ENCODE results near the gene ZSCAN10.
A peak's percentile ranks its signal among the peaks of the same experiment; 100 is the strongest.

The ZSCAN10 gene

GRCh38 chr16:3115003-3115402 is 15.9 kb upstream of the ZSCAN10 start:
- DNase-seq (ENCODE audit: low spot score) = no peak

DNA sequence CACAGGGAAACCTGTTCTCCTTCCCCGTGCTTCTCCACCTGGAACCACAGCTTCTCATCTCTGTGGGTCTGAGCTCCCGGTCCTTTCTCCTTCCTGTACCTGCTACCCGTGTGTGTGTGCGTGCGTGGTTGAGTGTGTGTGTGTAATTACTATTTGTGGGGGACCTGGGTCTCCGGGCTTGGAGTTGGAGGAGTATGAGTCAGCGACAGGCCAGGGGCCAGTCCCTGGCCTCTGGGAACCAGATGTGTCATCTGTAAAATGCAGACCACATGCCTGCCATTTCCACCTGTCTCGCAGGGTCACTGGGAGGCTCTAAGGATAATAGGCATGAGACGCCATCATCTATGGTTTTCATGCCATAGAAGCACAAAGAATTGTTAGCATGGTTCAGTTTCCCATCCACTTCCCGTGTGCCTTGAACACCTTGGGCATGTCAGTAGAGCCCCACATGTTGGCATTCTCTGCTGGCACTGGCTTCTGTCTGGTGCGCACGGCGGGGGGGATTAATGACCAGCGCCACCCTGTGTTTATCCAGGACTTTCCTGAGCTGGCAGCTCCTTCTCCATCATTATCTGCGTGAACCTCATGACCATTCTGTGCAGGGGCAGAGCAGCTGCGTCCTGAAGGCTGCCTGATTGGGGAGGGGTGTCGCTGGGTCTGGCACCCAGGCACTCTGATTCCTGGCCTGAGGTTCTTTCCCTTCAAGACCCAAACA is 14.8 kb upstream of the ZSCAN10 start:
- DNase-seq (ENCODE audit: low spot score) = no peak
- no peak for TF ChIP-seq CTCF (IDR thresholded peaks at IDR 0.05; ENCODE audit: extremely low read depth, missing control alignments)

More at GRCh38 chr16:3115003-3115402, 15.9 kb upstream of the ZSCAN10 start:
- TF ChIP-seq CTCF (IDR thresholded peaks at IDR 0.05; ENCODE audit: extremely low read depth, missing control alignments) = no peak

DNA sequence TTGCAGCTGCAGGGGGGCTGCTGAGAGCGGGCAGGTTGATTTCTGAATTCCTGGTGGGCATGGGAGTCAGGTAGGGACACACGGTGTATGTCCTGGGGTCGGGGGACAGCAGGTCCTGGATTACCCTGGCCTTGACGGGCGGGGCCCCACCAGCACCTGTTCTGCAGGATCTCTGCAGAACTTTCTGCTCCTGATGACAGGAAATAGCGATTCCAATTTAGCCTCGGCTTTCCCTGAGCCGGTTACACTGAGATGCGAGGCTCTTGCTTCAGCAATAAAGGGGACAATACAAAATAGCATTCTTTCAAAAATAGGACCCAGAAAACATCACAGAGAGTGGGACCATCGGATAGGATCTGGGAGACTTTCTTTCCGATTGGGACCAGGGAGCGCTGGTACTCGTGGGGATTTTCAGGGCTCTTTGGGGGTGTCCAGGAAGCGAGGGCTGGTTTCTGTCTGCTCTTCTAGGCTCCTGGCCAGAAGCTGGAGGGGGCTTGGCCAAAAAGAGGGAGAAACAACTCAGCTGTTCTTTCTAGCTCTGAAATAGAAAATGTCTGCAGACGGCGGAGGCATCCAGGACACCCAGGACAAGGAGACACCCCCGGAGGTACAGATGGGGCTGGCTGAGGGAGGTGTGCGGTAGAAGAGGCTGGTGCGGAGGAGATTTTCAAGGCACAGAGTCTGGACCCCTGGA is 13.9 kb upstream of the ZSCAN10 start:
- TF ChIP-seq CTCF (IDR thresholded peaks at IDR 0.05; ENCODE audit: extremely low read depth, missing control alignments) = no peak
- no peak for DNase-seq (ENCODE audit: low spot score)

DNA sequence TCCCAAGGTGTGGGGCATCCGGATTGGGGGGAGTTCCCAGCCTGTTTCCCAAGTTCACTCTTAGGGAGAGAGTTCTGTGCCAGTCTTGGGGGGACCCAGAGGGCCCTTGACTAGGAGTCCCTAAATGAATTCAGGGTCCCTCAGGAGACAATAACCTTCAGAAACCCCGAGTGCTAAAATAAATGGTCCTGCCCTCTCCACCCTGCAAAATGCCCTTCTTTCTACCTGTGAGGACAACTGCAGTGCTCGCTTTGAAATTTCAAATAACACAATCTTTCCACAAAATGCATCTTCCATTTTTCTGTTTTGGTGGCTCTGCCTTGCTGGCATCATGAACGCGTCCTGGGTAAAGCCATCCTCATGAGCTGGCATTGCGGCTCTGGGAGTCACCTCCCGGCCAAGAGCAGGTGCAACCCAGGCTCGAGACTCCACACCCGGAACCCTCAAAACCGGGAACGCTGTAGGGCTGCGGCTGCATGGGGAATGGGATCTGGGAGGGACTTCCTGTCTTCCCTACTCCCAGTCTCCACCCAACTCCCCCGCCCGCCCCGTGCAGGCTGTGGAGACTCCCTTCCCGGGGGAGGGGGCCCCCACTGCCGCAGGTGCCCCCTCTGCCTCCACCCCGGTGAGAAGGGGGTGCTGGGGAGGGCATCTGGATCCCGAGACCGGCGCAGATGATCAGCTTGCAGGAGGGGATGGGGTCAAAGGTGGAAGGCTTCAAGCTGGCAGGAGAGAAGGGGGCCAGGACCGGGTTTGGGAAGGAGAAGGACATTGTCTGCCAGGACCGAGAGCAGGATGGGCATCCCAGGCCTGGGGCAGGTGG is 13.2 kb upstream of the ZSCAN10 start, which contains the start of gene ZNF205:
Gene ZNF205 (plus strand): TSS at position 529 of the 823 bp plus-strand sequence. CDS start 845 bp downstream, outside the sequence.
- TF ChIP-seq CTCF (IDR thresholded peaks at IDR 0.05; ENCODE audit: extremely low read depth, missing control alignments) = no peak
- no peak for DNase-seq (ENCODE audit: low spot score)

DNA sequence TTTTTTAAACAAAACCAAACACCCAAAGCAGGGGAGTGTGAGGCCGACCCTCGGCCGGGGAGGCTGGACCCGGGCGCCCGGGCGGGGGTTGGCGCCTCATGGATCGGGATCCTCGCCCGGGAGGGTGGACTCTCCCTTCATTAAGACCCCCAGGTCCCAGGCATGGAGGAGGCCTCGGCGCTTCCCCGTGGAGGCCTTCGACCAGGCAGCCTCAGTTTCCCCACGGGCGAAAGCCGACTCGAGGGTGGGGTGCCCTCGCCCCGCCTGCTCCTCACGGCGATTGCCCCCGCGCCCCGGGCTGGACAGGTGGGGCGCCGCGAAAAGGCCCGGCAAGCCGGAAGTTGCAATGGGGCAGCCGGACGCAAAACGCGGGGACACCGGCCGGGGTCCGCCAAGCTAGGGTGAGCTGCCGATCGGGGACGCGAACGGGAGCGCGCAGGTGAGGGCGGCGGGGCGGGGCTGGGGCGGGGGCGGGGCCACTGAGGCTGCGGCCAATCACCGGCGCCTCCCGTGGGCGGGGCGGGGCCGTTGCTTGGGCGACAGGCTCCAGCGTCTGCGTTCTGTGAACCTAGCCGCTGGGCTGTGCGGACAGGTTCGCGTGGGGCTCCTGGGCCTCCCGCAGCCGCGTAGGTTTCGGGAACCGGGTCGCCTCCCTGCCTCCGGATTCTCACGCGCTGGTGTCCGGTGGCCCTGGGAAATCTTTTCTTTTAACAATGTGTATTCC is 7.3 kb upstream of the ZSCAN10 start:
- peak; percentile 99 for DNase-seq (ENCODE audit: low spot score)
- no peak for TF ChIP-seq CTCF (IDR thresholded peaks at IDR 0.05; ENCODE audit: extremely low read depth, missing control alignments)

DNA sequence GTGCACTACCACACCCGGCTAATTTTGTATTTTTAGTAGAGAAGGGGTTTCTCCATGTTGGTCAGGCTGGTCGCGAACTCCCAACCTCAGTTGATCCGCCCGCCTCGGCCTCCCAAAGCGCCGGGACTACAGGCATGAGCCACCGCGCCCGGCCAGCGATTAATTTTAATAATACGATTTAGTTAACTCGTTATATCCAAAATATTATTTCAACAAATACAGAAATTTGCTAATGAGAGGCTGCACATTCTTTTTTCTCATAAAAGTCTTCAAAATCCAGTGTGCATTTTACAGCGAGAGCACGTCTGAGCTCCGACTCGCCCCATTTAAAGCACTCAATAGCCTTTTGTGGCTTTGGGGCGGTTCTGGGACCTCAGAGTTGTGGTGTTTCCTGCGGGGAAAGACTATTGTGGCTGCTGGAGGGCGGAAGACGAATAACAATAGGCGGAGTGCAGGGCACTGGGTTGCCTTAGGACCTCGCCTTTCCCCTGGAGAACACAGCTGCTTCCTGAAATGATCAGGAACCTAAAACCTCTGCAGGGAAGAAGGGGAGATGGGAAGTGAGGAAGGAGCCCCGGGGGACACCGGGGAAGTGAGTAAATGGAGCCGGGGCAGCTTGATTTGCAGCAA is 2.9 kb upstream of the ZSCAN10 start:
- DNase-seq (ENCODE audit: low spot score) = peak; percentile 16
- no peak for TF ChIP-seq CTCF (IDR thresholded peaks at IDR 0.05; ENCODE audit: extremely low read depth, missing control alignments)
